NCI-H510A (cell line): Measurements from ENCODE around the gene NCF1.
"Not testable (repeated sequence)": the region's sequence is repeated elsewhere in the genome, so short reads cannot be mapped to it uniquely, and the experiment has no call there.

ENCODE experiments used
- DNase-seq: peaks from one replicate; lab custom pipeline; 2025; lab: John Stamatoyannopoulos, UW

The NCF1 gene

GRCh38 chr7:74773760-74774750 lies at the start of gene NCF1:
Gene NCF1, plus strand, starts transcription at chr7:74774011. Its CDS starts 21 bp downstream, at chr7:74774032.
- DNase-seq: not testable (repeated sequence)

- DNase-seq: no peak
Measured at GRCh38 chr7:74725840-74726239, 48.0 kb upstream of the NCF1 start.

GRCh38 chr7:74726309-74727101 lies 47.3 kb upstream of the NCF1 start:
- DNase-seq: no peak

GRCh38 chr7:74728686-74729085 lies 45.1 kb upstream of the NCF1 start:
- not testable (repeated sequence) for DNase-seq

- not testable (repeated sequence) for DNase-seq
Measured at GRCh38 chr7:74730186-74730585, 43.6 kb upstream of the NCF1 start.

GRCh38 chr7:74739974-74740703 lies 33.7 kb upstream of the NCF1 start:
- DNase-seq: not testable (repeated sequence)

- not testable (repeated sequence) for DNase-seq
Measured at GRCh38 chr7:74743936-74744557, 29.8 kb upstream of the NCF1 start.

- DNase-seq: not testable (repeated sequence)
Measured at GRCh38 chr7:74753921-74754482, 19.8 kb upstream of the NCF1 start.

GRCh38 chr7:74756673-74757072 lies 17.1 kb upstream of the NCF1 start:
- not testable (repeated sequence) for DNase-seq

GRCh38 chr7:74758268-74758667 lies 15.5 kb upstream of the NCF1 start:
- DNase-seq: not testable (repeated sequence)

GRCh38 chr7:74758982-74759381 lies 14.8 kb upstream of the NCF1 start:
- not testable (repeated sequence) for DNase-seq

GRCh38 chr7:74765205-74765918 lies 8.4 kb upstream of the NCF1 start:
- DNase-seq: not testable (repeated sequence)

GRCh38 chr7:74766509-74766908 lies 7.3 kb upstream of the NCF1 start:
- not testable (repeated sequence) for DNase-seq

GRCh38 chr7:74766991-74767390 lies 6.8 kb upstream of the NCF1 start:
- not testable (repeated sequence) for DNase-seq

- not testable (repeated sequence) for DNase-seq
Measured at GRCh38 chr7:74770062-74770461, 3.7 kb upstream of the NCF1 start.

- not testable (repeated sequence) for DNase-seq
Measured at GRCh38 chr7:74772093-74772492, 1.7 kb upstream of the NCF1 start.

GRCh38 chr7:74775111-74775510 lies 1.3 kb downstream of the NCF1 start:
- DNase-seq: not testable (repeated sequence)

GRCh38 chr7:74779053-74779452 lies 5.2 kb downstream of the NCF1 start:
- DNase-seq: not testable (repeated sequence)

GRCh38 chr7:74781746-74782145 lies 7.9 kb downstream of the NCF1 start:
- not testable (repeated sequence) for DNase-seq

GRCh38 chr7:74783595-74783994 lies 9.8 kb downstream of the NCF1 start:
- not testable (repeated sequence) for DNase-seq
